ENCODE data around the gene PCGF1. TPM values are rescaled to one million over a fixed set of nuclear protein-coding genes. Genes with fewer than 3 reads are reported as not detected.
"Not testable (repeated sequence)": the region's sequence is repeated elsewhere in the genome, so short reads cannot be mapped to it uniquely, and the experiment has no call there.

The PCGF1 gene
- total RNA-seq, 1 donor from 2014 or later: 6.8 TPM

GRCh38 chr2:74472945-74473258 lies 34.6 kb downstream of the PCGF1 start:
- H3K27ac ChIP-seq (ENCODE audit: low read depth, low read length): peak overlapping the region; percentile 85
- H3K9ac ChIP-seq (ENCODE audit: low read depth in 1 of 3, low read length in 3 of 3): peak overlapping the region; percentile 92 to 99 (median 99)
- no peaks in the 10 kb centered on the region for H3K9me3 ChIP-seq (ENCODE audit: control insufficient read depth in 3 of 3, low read length in 3 of 3)
- peaks cover 14 to 28% (median 27%) of the 10 kb centered on the region in 3 donors for H3K36me3 ChIP-seq (ENCODE audit: control insufficient read depth in 3 of 3, insufficient read depth in 3 of 3, low read length in 3 of 3)
- peak overlapping the region; percentile 89 to 100 (median 99) for H3K4me3 ChIP-seq (ENCODE audit: low read length in 3 of 3)
- H3K4me1 ChIP-seq (ENCODE audit: control insufficient read depth in 3 of 3, insufficient read depth in 3 of 3, low read length in 3 of 3): peaks cover 20 to 29% (median 26%) of the 10 kb centered on the region in 3 donors
- no peaks in the 10 kb centered on the region for H3K27me3 ChIP-seq (ENCODE audit: control insufficient read depth in 3 of 3, insufficient read depth in 3 of 3, low read length in 3 of 3)

DNA sequence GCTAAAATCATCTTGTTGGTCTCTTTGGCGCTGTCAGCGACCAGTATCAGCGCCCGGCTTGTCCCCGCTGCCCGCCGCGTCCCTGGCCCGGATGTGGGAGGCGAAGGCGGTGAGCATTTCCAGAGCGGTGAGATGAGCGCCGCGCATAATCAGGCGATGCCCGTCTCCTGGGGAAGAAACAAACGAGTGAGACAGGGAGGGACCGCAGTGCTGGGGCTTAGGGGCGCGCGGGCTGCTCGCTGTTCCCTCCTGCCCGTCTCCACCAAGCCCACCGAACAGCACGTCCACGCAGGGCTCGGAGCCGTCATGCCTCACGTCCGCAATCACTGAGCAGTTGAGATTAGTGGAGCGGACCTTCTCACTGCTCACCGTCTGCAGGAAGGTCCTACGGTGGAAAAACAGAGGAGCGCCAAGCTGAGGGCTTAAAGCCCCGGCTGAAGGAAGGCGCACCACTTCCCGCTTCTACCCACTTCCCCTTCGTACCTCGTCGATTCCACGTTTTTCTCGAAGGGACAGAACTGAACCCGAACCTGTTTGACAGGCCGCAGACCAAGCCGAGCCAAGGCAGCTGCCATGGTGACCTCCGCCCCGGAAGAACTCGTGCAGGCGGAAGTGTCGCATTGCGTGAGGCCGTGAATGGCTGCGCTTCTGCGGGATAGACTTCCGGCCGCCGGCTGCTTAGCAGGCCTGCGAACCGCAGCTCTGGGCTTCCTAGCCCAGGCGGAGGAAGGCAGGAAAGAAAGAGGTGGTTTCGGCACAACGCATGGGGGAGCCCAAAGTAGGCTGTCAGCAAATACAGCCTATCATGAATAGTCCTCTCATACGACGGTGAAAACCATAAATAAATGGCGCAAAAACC lies 35.2 kb downstream of the PCGF1 start, which contains the start of gene MRPL53:
Gene MRPL53, minus strand, starts transcription at position 595 of the 859 bp plus-strand sequence. Its CDS starts 20 bp downstream, at position 575.
- Histone ChIP-seq H3K36me3 (ENCODE audit: control insufficient read depth in 3 of 3, insufficient read depth in 3 of 3, low read length in 3 of 3) (peaks cover 14 to 24% (median 23%) of the 10 kb centered on the region in 3 donors), H3K4me1 (ENCODE audit: control insufficient read depth in 3 of 3, insufficient read depth in 3 of 3, low read length in 3 of 3) (peaks cover 20 to 29% (median 26%) of the 10 kb centered on the region in 3 donors), H3K4me3 (ENCODE audit: low read length in 3 of 3) (peak within 1 kb of the TSS; percentile 89 to 100 (median 99)), H3K9ac (ENCODE audit: low read depth in 1 of 3, low read length in 3 of 3) (peak within 1 kb of the TSS; percentile 92 to 99 (median 99)), H3K9me3 (ENCODE audit: control insufficient read depth in 3 of 3, low read length in 3 of 3) (no peaks in the 10 kb centered on the region), H3K27ac (ENCODE audit: low read depth, low read length) (peak within 1 kb of the TSS; percentile 85), H3K27me3 (ENCODE audit: control insufficient read depth in 3 of 3, insufficient read depth in 3 of 3, low read length in 3 of 3) (no peaks in the 10 kb centered on the region)

DNA sequence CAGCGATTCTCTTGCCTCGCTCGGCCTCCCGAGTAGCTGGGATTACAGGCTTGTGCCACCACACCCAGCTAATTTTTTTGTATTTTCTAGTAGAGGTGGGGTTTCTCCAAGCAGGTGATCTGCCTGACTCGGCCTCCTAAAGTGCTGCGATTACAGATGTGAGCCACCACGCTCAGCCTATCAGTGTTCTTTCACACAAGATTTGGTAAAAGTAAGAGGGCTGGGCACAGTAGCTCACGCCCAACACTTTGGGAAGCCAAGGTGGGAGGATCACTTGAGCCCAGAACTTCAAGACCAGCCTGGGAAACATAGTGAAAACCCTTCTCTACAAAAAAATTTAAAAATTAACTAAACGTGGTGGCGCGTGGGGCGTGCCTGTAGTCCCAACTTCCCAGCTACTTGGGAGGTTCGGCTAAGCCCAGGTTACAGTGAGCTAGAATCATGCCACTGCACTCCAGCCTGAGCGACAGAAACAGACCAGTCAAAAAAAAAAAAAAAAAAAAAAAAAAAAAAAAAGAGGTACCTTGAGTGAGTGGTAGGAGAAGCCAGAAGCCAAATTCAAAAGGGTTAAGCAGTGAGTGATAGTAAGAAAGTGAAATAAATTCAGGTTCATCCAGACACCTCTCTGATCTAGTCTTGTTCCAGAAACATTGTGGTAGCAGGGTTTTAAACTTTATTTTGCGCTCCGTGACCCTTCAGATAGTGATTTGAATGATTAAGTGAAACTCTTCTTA lies 36.0 kb downstream of the PCGF1 start:
- H3K9me3 ChIP-seq (ENCODE audit: control insufficient read depth in 3 of 3, low read length in 3 of 3): no peaks in the 10 kb centered on the region
- peaks cover 20 to 29% (median 26%) of the 10 kb centered on the region in 3 donors for H3K4me1 ChIP-seq (ENCODE audit: control insufficient read depth in 3 of 3, insufficient read depth in 3 of 3, low read length in 3 of 3)
- H3K27me3 ChIP-seq (ENCODE audit: control insufficient read depth in 3 of 3, insufficient read depth in 3 of 3, low read length in 3 of 3): no peaks in the 10 kb centered on the region
- peaks cover 14 to 19% (median 16%) of the 10 kb centered on the region in 3 donors for H3K36me3 ChIP-seq (ENCODE audit: control insufficient read depth in 3 of 3, insufficient read depth in 3 of 3, low read length in 3 of 3)
- peak overlapping the region; percentile 85 for H3K27ac ChIP-seq (ENCODE audit: low read depth, low read length)
- H3K4me3 ChIP-seq (ENCODE audit: low read length in 3 of 3): peak overlapping the region; percentile 89 to 100 (median 99)
- peak overlapping the region; percentile 92 to 99 (median 99) for H3K9ac ChIP-seq (ENCODE audit: low read depth in 1 of 3, low read length in 3 of 3)

DNA sequence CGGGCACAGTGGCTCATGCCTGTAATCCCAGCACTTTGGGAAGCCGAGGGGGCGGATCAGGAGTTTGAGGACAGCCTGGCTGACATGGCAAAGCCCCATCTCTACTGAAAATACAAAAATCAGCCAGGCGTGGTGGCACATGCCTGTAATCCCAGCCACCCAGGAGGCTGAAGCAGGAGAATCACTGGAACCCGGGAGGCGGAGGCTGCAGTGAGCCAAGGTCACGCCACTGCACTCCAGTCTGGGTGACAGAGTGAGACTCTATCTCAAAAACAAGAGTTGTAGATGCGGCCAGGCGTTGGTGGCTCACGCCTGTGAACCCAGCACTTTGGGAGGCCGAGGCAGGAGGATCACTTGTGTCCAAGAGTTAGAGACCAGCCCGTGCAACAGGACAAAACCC lies 36.8 kb downstream of the PCGF1 start:
- Histone ChIP-seq H3K4me1 (ENCODE audit: control insufficient read depth in 3 of 3, insufficient read depth in 3 of 3, low read length in 3 of 3) (peaks cover 23 to 34% (median 31%) of the 10 kb centered on the region in 3 donors), H3K4me3 (ENCODE audit: low read length in 3 of 3) (peak overlapping the region in 1 of 3 donors; percentile 35), H3K36me3 (ENCODE audit: control insufficient read depth in 3 of 3, insufficient read depth in 3 of 3, low read length in 3 of 3) (peaks cover 11 to 19% (median 15%) of the 10 kb centered on the region in 3 donors)
- not testable (repeated sequence) for H3K27me3 ChIP-seq (ENCODE audit: control insufficient read depth in 3 of 3, insufficient read depth in 3 of 3, low read length in 3 of 3); H3K9ac ChIP-seq (ENCODE audit: low read depth in 1 of 3, low read length in 3 of 3); H3K9me3 ChIP-seq (ENCODE audit: control insufficient read depth in 3 of 3, low read length in 3 of 3); H3K27ac ChIP-seq (ENCODE audit: low read depth, low read length)

DNA sequence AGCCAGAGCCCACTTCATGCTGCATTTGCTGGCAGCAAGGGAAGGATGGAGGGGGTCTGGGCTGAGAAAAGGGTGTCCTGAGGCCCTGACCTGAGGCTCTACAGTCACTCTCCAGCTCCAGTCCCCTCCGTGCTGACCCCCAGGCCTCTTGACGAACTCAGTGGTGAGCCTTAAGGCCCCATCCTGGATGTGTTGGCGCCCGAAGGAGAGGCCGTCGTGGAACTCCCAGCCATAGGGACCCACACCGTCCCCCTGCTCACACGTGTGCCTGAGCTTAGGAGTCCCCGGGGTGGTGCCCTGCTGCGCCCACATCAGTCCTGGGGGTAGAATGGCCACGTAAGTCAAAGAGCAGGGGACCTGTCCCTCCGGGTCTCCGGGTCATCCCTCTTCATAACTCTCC lies 43.1 kb downstream of the PCGF1 start:
- H3K9me3 ChIP-seq (ENCODE audit: control insufficient read depth in 3 of 3, low read length in 3 of 3): no peaks in the 10 kb centered on the region
- H3K4me3 ChIP-seq (ENCODE audit: low read length in 3 of 3): peak overlapping the region; percentile 81 to 91 (median 87)
- peaks cover 10 to 19% (median 14%) of the 10 kb centered on the region in 3 donors for H3K4me1 ChIP-seq (ENCODE audit: control insufficient read depth in 3 of 3, insufficient read depth in 3 of 3, low read length in 3 of 3)
- H3K36me3 ChIP-seq (ENCODE audit: control insufficient read depth in 3 of 3, insufficient read depth in 3 of 3, low read length in 3 of 3): peaks cover 17 to 22% (median 22%) of the 10 kb centered on the region in 3 donors
- H3K9ac ChIP-seq (ENCODE audit: low read depth in 1 of 3, low read length in 3 of 3): peak overlapping the region; percentile 88 to 93 (median 91)
- H3K27ac ChIP-seq (ENCODE audit: low read depth, low read length): peak overlapping the region; percentile 70
- H3K27me3 ChIP-seq (ENCODE audit: control insufficient read depth in 3 of 3, insufficient read depth in 3 of 3, low read length in 3 of 3): no peaks in the 10 kb centered on the region

DNA sequence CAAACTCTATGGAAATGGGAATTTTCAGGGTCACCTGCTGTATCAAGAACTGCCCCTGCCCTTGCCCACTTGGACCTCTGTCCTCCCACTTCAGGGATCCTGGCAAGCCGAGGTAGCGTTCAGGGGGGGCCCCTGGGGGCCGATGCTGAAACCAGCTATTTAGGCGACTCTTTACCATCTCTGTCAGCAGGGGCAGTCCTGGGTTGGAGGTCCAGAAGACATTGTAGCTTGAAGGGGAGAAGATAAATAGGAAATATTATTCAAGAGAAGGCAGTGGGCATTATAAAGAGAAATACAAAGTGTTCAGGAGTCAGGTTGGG lies 44.7 kb downstream of the PCGF1 start:
- Histone ChIP-seq H3K27ac (ENCODE audit: low read depth, low read length) (no peak overlapping the region), H3K27me3 (ENCODE audit: control insufficient read depth in 3 of 3, insufficient read depth in 3 of 3, low read length in 3 of 3) (no peaks in the 10 kb centered on the region), H3K9ac (ENCODE audit: low read depth in 1 of 3, low read length in 3 of 3) (no peak overlapping the region), H3K4me3 (ENCODE audit: low read length in 3 of 3) (no peak overlapping the region), H3K9me3 (ENCODE audit: control insufficient read depth in 3 of 3, low read length in 3 of 3) (no peaks in the 10 kb centered on the region), H3K4me1 (ENCODE audit: control insufficient read depth in 3 of 3, insufficient read depth in 3 of 3, low read length in 3 of 3) (peaks cover 15 to 30% (median 22%) of the 10 kb centered on the region in 3 donors), H3K36me3 (ENCODE audit: control insufficient read depth in 3 of 3, insufficient read depth in 3 of 3, low read length in 3 of 3) (peaks cover 17 to 22% (median 22%) of the 10 kb centered on the region in 3 donors)

DNA sequence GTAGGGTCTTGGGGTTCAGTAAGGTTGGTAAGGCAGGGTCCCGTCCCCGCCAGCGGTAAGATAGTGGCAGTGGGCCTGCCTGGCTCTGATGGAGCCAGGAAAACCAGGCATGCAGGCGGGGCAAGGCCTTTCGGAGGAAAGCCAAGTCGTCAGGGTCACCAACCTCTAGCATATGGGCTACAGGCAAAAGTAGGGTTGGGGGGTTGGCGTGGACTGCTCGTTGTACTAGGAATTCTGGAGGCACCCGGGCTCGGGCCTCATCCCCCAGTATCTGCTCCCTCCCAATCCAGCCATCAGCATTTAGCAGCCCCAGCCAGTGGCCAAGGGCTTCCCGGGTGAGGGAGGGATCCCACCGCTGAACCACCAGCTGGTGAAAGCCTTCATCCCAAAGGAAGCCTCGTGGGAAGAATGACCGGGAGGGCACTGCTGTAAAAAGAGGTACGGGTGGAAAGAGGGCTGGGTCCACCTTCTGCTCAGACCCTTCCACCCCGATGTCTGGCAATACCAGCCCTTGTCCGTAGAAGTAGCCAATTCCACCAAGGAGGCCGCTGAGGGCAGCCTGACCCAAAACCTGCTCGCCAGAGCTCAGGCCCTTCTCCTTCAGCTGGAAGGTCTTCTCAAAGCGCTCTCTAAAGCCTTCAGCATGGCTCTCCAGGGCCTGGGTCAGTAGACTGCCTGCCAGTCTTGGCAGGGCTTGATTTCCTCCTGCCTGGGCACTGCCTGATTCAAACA lies 45.3 kb downstream of the PCGF1 start:
- H3K27me3 ChIP-seq (ENCODE audit: control insufficient read depth in 3 of 3, insufficient read depth in 3 of 3, low read length in 3 of 3): no peaks in the 10 kb centered on the region
- no peak overlapping the region for H3K9ac ChIP-seq (ENCODE audit: low read depth in 1 of 3, low read length in 3 of 3)
- H3K27ac ChIP-seq (ENCODE audit: low read depth, low read length): no peak overlapping the region
- H3K4me1 ChIP-seq (ENCODE audit: control insufficient read depth in 3 of 3, insufficient read depth in 3 of 3, low read length in 3 of 3): peaks cover 18 to 34% (median 22%) of the 10 kb centered on the region in 3 donors
- H3K36me3 ChIP-seq (ENCODE audit: control insufficient read depth in 3 of 3, insufficient read depth in 3 of 3, low read length in 3 of 3): peaks cover 17 to 22% (median 22%) of the 10 kb centered on the region in 3 donors
- H3K9me3 ChIP-seq (ENCODE audit: control insufficient read depth in 3 of 3, low read length in 3 of 3): no peaks in the 10 kb centered on the region
- no peak overlapping the region for H3K4me3 ChIP-seq (ENCODE audit: low read length in 3 of 3)

DNA sequence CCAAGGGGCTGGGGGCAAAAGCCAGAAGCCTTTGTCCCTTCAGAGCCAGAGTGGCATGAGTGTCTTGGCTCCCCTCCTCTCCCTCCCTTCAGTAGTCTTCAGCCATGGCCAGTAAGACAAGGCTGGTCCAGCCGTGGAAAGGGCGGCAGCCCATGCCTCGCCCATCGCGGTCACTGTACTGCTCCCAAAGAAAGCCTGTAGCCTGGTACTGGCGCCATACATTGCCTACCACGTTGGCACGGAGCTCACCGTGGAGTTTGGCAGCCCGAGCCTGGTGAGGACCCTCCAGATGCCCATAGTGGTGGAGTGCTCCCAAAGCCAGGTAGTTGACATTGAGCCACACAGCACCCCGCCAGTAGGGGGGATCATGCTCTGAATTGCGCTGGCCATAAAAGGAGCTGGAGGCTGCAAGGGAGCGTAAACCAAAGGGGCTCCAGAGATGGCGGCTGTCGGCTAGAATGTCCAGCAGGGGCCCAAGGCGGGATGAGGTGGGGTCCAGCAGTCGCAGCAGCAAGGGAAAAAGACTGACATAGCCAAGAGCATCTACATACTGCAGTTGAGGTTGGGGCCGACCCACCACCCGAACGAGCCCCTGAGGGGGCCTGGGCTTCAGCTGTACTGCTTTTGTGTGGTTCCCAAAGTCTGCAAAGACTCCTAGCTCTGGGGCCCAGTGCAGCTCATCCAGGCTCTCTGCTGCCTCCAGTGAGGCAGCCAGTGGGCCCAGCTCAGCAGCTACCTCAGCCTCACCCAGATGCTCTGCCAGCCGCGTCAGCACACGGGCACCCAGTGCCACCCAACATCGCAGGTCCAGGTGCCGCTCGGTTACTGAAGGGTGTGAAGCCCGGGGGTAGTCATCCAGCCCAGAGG lies 46.1 kb downstream of the PCGF1 start:
- Histone ChIP-seq H3K9ac (ENCODE audit: low read depth in 1 of 3, low read length in 3 of 3) (no peak overlapping the region), H3K36me3 (ENCODE audit: control insufficient read depth in 3 of 3, insufficient read depth in 3 of 3, low read length in 3 of 3) (peaks cover 20 to 23% (median 22%) of the 10 kb centered on the region in 3 donors), H3K4me3 (ENCODE audit: low read length in 3 of 3) (no peak overlapping the region), H3K9me3 (ENCODE audit: control insufficient read depth in 3 of 3, low read length in 3 of 3) (no peaks in the 10 kb centered on the region), H3K27ac (ENCODE audit: low read depth, low read length) (no peak overlapping the region), H3K4me1 (ENCODE audit: control insufficient read depth in 3 of 3, insufficient read depth in 3 of 3, low read length in 3 of 3) (peaks cover 25 to 42% (median 30%) of the 10 kb centered on the region in 3 donors), H3K27me3 (ENCODE audit: control insufficient read depth in 3 of 3, insufficient read depth in 3 of 3, low read length in 3 of 3) (no peaks in the 10 kb centered on the region)

- Histone ChIP-seq H3K4me1 (ENCODE audit: control insufficient read depth in 3 of 3, insufficient read depth in 3 of 3, low read length in 3 of 3) (peaks cover 31 to 48% (median 36%) of the 10 kb centered on the region in 3 donors), H3K36me3 (ENCODE audit: control insufficient read depth in 3 of 3, insufficient read depth in 3 of 3, low read length in 3 of 3) (peaks cover 20 to 24% (median 22%) of the 10 kb centered on the region in 3 donors)
- not testable (repeated sequence) for H3K9ac ChIP-seq (ENCODE audit: low read depth in 1 of 3, low read length in 3 of 3); H3K27me3 ChIP-seq (ENCODE audit: control insufficient read depth in 3 of 3, insufficient read depth in 3 of 3, low read length in 3 of 3); H3K4me3 ChIP-seq (ENCODE audit: low read length in 3 of 3); H3K27ac ChIP-seq (ENCODE audit: low read depth, low read length); H3K9me3 ChIP-seq (ENCODE audit: control insufficient read depth in 3 of 3, low read length in 3 of 3)
Measured at GRCh38 chr2:74460187-74460586, 47.3 kb downstream of the PCGF1 start.

Measured in skeletal muscle tissue (tissue), 4 donors.